Tibial nerve (tissue), 4 donors: ENCODE results near the gene GDF11. TPM values are rescaled to one million over a fixed set of nuclear protein-coding genes. Genes with fewer than 3 reads are reported as not detected.

Experiments used
- DNase-seq, 2 donors: peaks; one replicate each; pipeline ENCODE4 v3.0.0-alpha.2; 2019; ENCODE audit warnings: low spot score in 2 of 2
- H3K27ac ChIP-seq, 4 donors: fragments of 200-600 bp; sonication (generic) in 3 of 4; one replicate each; pipeline ENCODE4 v1.5.1; 2017 to 2019; ENCODE audit warnings: mild to moderate bottlenecking in 1 of 4
- H3K27me3 ChIP-seq, 2 donors: fragments of 200-600 bp; sonication (generic) in 1 of 2; one replicate each; pipeline versions ENCODE4 v1.5.1 to v1.6.0; 2017 to 2019
- H3K36me3 ChIP-seq, 3 donors: fragments of 200-600 bp; sonication (generic); one replicate each; pipeline ENCODE4 v1.5.1; 2018 to 2019
- H3K4me1 ChIP-seq, 4 donors: fragments of 200-600 bp; sonication (generic) in 3 of 4; one replicate each; pipeline ENCODE4 v1.5.1; 2017 to 2019
- H3K4me3 ChIP-seq, 4 donors: fragments of 200-600 bp; sonication (generic) in 3 of 4; one replicate each; pipeline ENCODE4 v1.5.1; 2017 to 2019; ENCODE audit warnings: mild to moderate bottlenecking in 1 of 4, moderate library complexity in 1 of 4
- H3K9me3 ChIP-seq, 4 donors: fragments of 200-600 bp; sonication (generic) in 3 of 4; one replicate each; pipeline ENCODE4 v1.5.1; 2017 to 2019
- CTCF ChIP-seq, 5 experiments: fragments of 200-600 bp in 3 of 5; fragments of 450-650 bp in 2 of 5; sonication (generic) in 3 of 5; IDR thresholded peaks; one replicate each; pipeline ENCODE4 v1.5.1; 2016 to 2019; ENCODE audit warnings: antibody characterized with exemption in 5 of 5, mild to moderate bottlenecking in 3 of 5, moderate library complexity in 2 of 5
- EP300 ChIP-seq, 2 donors: sonication (generic); formaldehyde crosslinking; IDR thresholded peaks; one replicate each; pipeline ENCODE4 v1.6.1; 2017; ENCODE audit warnings: antibody characterized with exemption in 2 of 2, mild to moderate bottlenecking in 1 of 2
- POLR2A ChIP-seq, 2 donors: fragments of 450-650 bp; IDR thresholded peaks; one replicate each; pipeline ENCODE4 v1.6.1; 2017; ENCODE audit warnings: antibody characterized with exemption in 2 of 2, mild to moderate bottlenecking in 2 of 2, moderate library complexity in 2 of 2
- WGBS, 2 donors: methylation state at CpG; one replicate each; pipeline ENCODE4 v1.1.5; 2018; 5-methylcytosine and 5-hydroxymethylcytosine counted together
- total RNA-seq, 4 donors: library from RNA; depleted of rRNA; stranded (reverse); fragments of >200 nt; gene quantifications; one replicate each; pipeline ENCODE4 v1.1.0, GENCODE V29; 2016

Gene GDF11
- total RNA-seq, 4 donors from 2014 or later: 1.8 to 5.7 (median 4.0) TPM

GRCh38 chr12:55780685-55781084 lies 37.8 kb downstream of the GDF11 start:
- TF ChIP-seq EP300 (IDR thresholded peaks at IDR 0.05) (no peak), POLR2A (IDR thresholded peaks at IDR 0.05) (no peak), CTCF (IDR thresholded peaks at IDR 0.05) (no peak)
- 40 to 49% methylated on average over 2 of the region's 2 CpGs for WGBS, 2 donors
- Histone ChIP-seq H3K27me3 (no peaks in the 10 kb centered on the region), H3K27ac (no peak overlapping the region), H3K4me3 (no peak overlapping the region), H3K36me3 (peaks cover 0 to 92% (median 0%) of the 10 kb centered on the region in 3 donors), H3K4me1 (peaks cover 0 to 12% (median 0%) of the 10 kb centered on the region in 4 donors), H3K9me3 (no peaks in the 10 kb centered on the region)
- DNase-seq: no peak

- Histone ChIP-seq H3K27me3 (no peaks in the 10 kb centered on the region), H3K27ac (no peak overlapping the region), H3K4me3 (no peak overlapping the region), H3K36me3 (peaks cover 0 to 92% (median 0%) of the 10 kb centered on the region in 3 donors), H3K4me1 (no peaks in the 10 kb centered on the region), H3K9me3 (no peaks in the 10 kb centered on the region)
- no peak for TF ChIP-seq CTCF (IDR thresholded peaks at IDR 0.05)
- DNase-seq: no peak
- 82 to 87% methylated on average over 7 of the region's 7 CpGs for WGBS, 2 donors
Observed at GRCh38 chr12:55788546-55788945, 45.6 kb downstream of the GDF11 start.

GRCh38 chr12:55789171-55789570 lies 46.2 kb downstream of the GDF11 start:
- no peak for DNase-seq
- no peak overlapping the region for H3K27ac ChIP-seq
- no peaks in the 10 kb centered on the region for H3K27me3 ChIP-seq
- no peak overlapping the region for H3K4me3 ChIP-seq
- no peak for TF ChIP-seq EP300 (IDR thresholded peaks at IDR 0.05)
- TF ChIP-seq POLR2A (IDR thresholded peaks at IDR 0.05): no peak
- no peak for TF ChIP-seq CTCF (IDR thresholded peaks at IDR 0.05)
- 85 to 89% methylated on average over 2 of the region's 2 CpGs for WGBS, 2 donors
- H3K4me1 ChIP-seq: no peaks in the 10 kb centered on the region
- H3K36me3 ChIP-seq: peaks cover 0 to 94% (median 4%) of the 10 kb centered on the region in 3 donors
- no peaks in the 10 kb centered on the region for H3K9me3 ChIP-seq

- Histone ChIP-seq H3K4me3 (no peak overlapping the region), H3K4me1 (no peaks in the 10 kb centered on the region), H3K27ac (no peak overlapping the region), H3K36me3 (peaks cover 0 to 94% (median 9%) of the 10 kb centered on the region in 3 donors), H3K27me3 (no peaks in the 10 kb centered on the region), H3K9me3 (no peaks in the 10 kb centered on the region)
- 80 to 82% methylated on average over 4 of the region's 4 CpGs for WGBS, 2 donors
- DNase-seq: no peak
- TF ChIP-seq CTCF (IDR thresholded peaks at IDR 0.05): no peak
- no peak for TF ChIP-seq POLR2A (IDR thresholded peaks at IDR 0.05)
- no peak for TF ChIP-seq EP300 (IDR thresholded peaks at IDR 0.05)
Observed at GRCh38 chr12:55789893-55790292, 47.0 kb downstream of the GDF11 start.

- Histone ChIP-seq H3K4me1 (peaks cover 0 to 9% (median 0%) of the 10 kb centered on the region in 4 donors), H3K36me3 (peaks cover 3 to 78% (median 19%) of the 10 kb centered on the region in 3 donors), H3K27ac (no peak overlapping the region), H3K27me3 (no peaks in the 10 kb centered on the region), H3K4me3 (no peak overlapping the region), H3K9me3 (no peaks in the 10 kb centered on the region)
- DNase-seq: no peak
- TF ChIP-seq CTCF (IDR thresholded peaks at IDR 0.05) (no peak), EP300 (IDR thresholded peaks at IDR 0.05) (no peak), POLR2A (IDR thresholded peaks at IDR 0.05) (no peak)
Observed at GRCh38 chr12:55795950-55796349, 53.0 kb downstream of the GDF11 start.
